Esophagus squamous epithelium (tissue), 5 donors: ENCODE measurements around the gene RIN3. TPM values are rescaled to one million over a fixed set of nuclear protein-coding genes. Genes with fewer than 3 reads are reported as not detected.

Experiments used
- DNase-seq: peaks from one replicate; lab custom pipeline; 2025; lab: John Stamatoyannopoulos, UW
- H3K27ac ChIP-seq, 4 donors: fragments of 200-600 bp; sonication (generic); one replicate each; pipeline ENCODE4 v1.5.1; 2016 to 2019; ENCODE audit warnings: mild to moderate bottlenecking in 1 of 4
- H3K27me3 ChIP-seq, 4 donors: fragments of 200-600 bp; sonication (generic); 1 replicate in 3 of 4; 2 replicates in 1 of 4; pipeline versions ENCODE4 v1.5.1 to v1.6.0; 2017 to 2021; ENCODE audit warnings: antibody characterized with exemption in 1 of 4
- H3K36me3 ChIP-seq, 3 donors: fragments of 200-600 bp; sonication (generic); one replicate each; pipeline ENCODE4 v1.5.1; 2016 to 2019
- H3K4me1 ChIP-seq, 3 donors: fragments of 200-600 bp; sonication (generic); one replicate each; pipeline ENCODE4 v1.5.1; 2017 to 2019
- H3K4me3 ChIP-seq, 4 donors: fragments of 200-600 bp; sonication (generic); 1 replicate in 3 of 4; 2 replicates in 1 of 4; pipeline ENCODE4 v1.5.1; 2016 to 2019; ENCODE audit warnings: mild to moderate bottlenecking in 2 of 4, moderate library complexity in 1 of 4
- H3K9me3 ChIP-seq, 3 donors: fragments of 200-600 bp; sonication (generic); one replicate each; pipeline ENCODE4 v1.5.1; 2016 to 2019
- POLR2A ChIP-seq, 4 donors: fragments of 450-650 bp; IDR thresholded peaks; one replicate each; pipeline ENCODE4 v1.6.1; 2017; ENCODE audit warnings: antibody characterized with exemption in 4 of 4, mild to moderate bottlenecking in 4 of 4, moderate library complexity in 3 of 4
- WGBS, 2 donors: methylation state at CpG; one replicate each; pipeline ENCODE4 v1.1.5; 2018; 5-methylcytosine and 5-hydroxymethylcytosine counted together
- intact Hi-C: fragments of 100-400 bp; cut with DNase I; formaldehyde crosslinking; loops from one replicate; pipeline ENCODE4 v1.15.0; 2022
- total RNA-seq, 4 donors: library from RNA; depleted of rRNA; stranded (reverse); fragments of >200 nt; gene quantifications; one replicate each; pipeline ENCODE4 v1.1.0, GENCODE V29; 2016
- TF ChIP-seq, protein P1 (sequence below), 6 experiments: fragments of 450-650 bp in 4 of 6; fragments of 200-600 bp in 2 of 6; sonication (generic) in 2 of 6; IDR thresholded peaks; one replicate each; pipeline ENCODE4 v1.5.1; 2016 to 2019; ENCODE audit warnings: antibody characterized with exemption in 6 of 6, mild to moderate bottlenecking in 4 of 6, moderate library complexity in 4 of 6
- donor health status: DM: yes; HTN: yes; CAD: no.

RIN3 gene
- total RNA-seq, 4 donors from 2014 or later = 1.9 to 9.7 (median 4.4) TPM

DNA sequence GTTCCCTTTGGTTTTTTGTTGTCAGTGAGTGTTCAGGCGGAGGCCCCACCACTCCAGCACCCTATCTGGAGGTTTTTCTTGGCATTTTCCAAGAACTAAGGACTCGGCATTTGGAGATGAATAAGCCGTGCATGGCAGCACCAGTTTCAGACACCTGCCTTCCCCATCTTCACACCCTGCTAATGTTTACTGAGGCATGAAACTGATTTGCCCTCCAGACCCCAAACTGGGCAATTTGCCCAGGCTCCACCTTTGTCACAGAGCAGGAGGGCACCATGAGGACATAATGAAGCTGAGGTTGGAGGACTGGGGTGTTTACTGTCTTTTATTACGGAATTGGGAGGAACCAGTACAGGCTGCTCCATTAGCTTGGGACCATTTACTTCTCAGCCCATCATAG is 121.5 kb downstream of the RIN3 start:
- TF ChIP-seq, protein P1, sequence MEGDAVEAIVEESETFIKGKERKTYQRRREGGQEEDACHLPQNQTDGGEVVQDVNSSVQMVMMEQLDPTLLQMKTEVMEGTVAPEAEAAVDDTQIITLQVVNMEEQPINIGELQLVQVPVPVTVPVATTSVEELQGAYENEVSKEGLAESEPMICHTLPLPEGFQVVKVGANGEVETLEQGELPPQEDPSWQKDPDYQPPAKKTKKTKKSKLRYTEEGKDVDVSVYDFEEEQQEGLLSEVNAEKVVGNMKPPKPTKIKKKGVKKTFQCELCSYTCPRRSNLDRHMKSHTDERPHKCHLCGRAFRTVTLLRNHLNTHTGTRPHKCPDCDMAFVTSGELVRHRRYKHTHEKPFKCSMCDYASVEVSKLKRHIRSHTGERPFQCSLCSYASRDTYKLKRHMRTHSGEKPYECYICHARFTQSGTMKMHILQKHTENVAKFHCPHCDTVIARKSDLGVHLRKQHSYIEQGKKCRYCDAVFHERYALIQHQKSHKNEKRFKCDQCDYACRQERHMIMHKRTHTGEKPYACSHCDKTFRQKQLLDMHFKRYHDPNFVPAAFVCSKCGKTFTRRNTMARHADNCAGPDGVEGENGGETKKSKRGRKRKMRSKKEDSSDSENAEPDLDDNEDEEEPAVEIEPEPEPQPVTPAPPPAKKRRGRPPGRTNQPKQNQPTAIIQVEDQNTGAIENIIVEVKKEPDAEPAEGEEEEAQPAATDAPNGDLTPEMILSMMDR (IDR thresholded peaks at IDR 0.05) = no peak
- no peak for TF ChIP-seq POLR2A (IDR thresholded peaks at IDR 0.05)
- intact Hi-C loops = no loop called here
- WGBS, 2 donors = 86 to 95% methylated on average over 3 to 4 of the region's 4 CpGs
- H3K27me3 ChIP-seq = no peaks in the 10 kb centered on the region
- H3K4me1 ChIP-seq = peaks cover 0 to 7% (median 0%) of the 10 kb centered on the region in 3 donors
- no peak overlapping the region for H3K27ac ChIP-seq
- no peak overlapping the region for H3K4me3 ChIP-seq
- no peak for DNase-seq
- no peaks in the 10 kb centered on the region for H3K36me3 ChIP-seq
- no peaks in the 10 kb centered on the region for H3K9me3 ChIP-seq

DNA sequence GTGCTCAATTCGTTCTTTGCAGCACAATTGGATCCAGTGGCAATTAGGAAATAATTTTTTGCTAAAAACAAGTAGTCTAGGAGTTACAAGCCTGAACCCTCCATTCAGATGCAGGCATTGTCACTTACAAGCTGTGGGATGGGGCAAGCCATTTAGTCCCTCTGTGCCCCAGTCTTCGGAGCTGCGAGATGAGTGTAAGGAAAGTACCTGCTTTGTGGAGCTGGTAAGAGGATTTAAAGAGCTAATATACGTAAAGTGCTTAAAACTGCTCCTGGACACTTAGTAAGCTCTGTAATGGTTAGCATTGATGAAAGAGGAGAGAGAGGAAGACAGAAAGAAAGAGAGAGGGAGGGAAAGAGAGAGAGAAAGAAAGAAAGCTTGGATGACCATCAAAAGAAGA is 122.3 kb downstream of the RIN3 start:
- Histone ChIP-seq H3K9me3 (no peaks in the 10 kb centered on the region), H3K27ac (no peak overlapping the region), H3K4me1 (peaks cover 0 to 7% (median 0%) of the 10 kb centered on the region in 3 donors), H3K27me3 (no peaks in the 10 kb centered on the region), H3K4me3 (no peak overlapping the region), H3K36me3 (no peaks in the 10 kb centered on the region)
- intact Hi-C loops = no loop called here
- no peak for TF ChIP-seq POLR2A (IDR thresholded peaks at IDR 0.05)
- TF ChIP-seq, protein P1 (IDR thresholded peaks at IDR 0.05) = no peak
- no peak for DNase-seq
- WGBS, 2 donors = 89 to 90% methylated on average over 4 of the region's 4 CpGs

DNA sequence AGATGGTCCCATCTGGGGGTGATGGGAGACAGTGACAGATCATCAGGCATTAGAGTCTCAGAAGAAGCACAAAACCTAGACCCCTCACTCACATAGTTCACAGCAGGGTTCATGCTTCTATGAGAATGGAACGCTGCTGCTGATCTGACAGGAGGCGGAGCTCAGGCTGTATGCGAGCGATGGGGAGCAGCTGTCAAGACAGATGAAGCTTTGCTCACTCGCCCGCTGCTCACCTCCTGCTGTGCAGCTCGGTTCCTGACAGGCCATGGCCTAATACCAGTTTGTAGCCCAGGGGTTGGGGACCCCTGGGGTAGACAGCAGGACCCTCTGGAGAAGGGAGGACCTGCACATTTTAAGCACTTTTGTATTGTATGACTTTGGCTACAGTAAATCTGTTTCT is 123.6 kb downstream of the RIN3 start:
- Histone ChIP-seq H3K36me3 (peaks cover 0 to 13% (median 0%) of the 10 kb centered on the region in 3 donors), H3K4me1 (peaks cover 0 to 7% (median 0%) of the 10 kb centered on the region in 3 donors), H3K27ac (no peak overlapping the region), H3K9me3 (no peaks in the 10 kb centered on the region), H3K4me3 (no peak overlapping the region), H3K27me3 (no peaks in the 10 kb centered on the region)
- DNase-seq = no peak
- no peak for TF ChIP-seq POLR2A (IDR thresholded peaks at IDR 0.05)
- TF ChIP-seq, protein P1 (IDR thresholded peaks at IDR 0.05) = no peak
- intact Hi-C loops = no loop called here
- WGBS, 2 donors = 30 to 62% methylated on average over 4 to 6 of the region's 7 CpGs

DNA sequence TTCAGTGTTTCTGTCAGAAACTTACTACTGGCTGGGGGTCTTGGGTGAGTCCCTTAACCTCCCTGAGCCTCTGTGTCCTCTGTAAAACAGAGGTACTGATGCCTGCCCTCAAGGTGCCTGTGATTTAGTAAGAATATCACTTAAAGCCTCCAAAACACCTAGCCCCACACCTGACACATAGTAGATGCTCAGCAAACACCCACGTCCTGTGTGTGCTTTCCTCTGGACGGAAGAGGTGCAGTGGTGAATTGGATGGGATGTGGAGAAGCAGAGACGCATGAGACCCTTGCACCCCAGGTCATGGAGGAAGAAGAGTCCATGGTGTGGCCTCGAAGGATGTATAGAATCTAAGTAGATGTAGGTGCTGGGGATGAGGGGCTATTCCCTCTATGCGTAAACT is 124.3 kb downstream of the RIN3 start:
- DNase-seq = no peak
- peaks cover 0 to 6% (median 0%) of the 10 kb centered on the region in 3 donors for H3K4me1 ChIP-seq
- intact Hi-C loops = no loop called here
- no peak overlapping the region for H3K27ac ChIP-seq
- H3K9me3 ChIP-seq = no peaks in the 10 kb centered on the region
- no peak overlapping the region for H3K4me3 ChIP-seq
- 86 to 87% methylated on average over 3 of the region's 5 CpGs for WGBS, 2 donors
- TF ChIP-seq, protein P1 (IDR thresholded peaks at IDR 0.05) = no peak
- no peak for TF ChIP-seq POLR2A (IDR thresholded peaks at IDR 0.05)
- peaks cover 0 to 19% (median 0%) of the 10 kb centered on the region in 3 donors for H3K36me3 ChIP-seq
- no peaks in the 10 kb centered on the region for H3K27me3 ChIP-seq

DNA sequence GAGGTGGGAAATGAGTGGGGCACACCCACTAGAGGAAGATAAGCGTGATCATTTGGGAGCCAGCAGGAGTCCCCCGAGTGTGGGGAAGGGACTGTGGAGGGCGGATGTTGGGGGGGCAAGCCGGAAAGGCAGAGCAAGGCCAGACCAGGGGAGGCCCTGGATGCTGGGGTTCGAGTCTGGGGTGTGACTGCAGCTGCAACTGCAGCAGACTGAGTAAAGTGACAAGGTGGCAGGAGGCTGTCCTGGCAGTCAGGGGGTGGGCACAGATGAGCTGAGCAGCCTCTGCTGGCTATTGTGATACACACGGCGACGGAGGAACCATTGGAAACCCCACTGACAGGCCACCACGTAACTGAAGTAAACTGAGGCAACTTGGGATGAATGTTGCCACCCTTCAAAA is 124.7 kb downstream of the RIN3 start:
- no peak for TF ChIP-seq POLR2A (IDR thresholded peaks at IDR 0.05)
- TF ChIP-seq, protein P1 (IDR thresholded peaks at IDR 0.05) = no peak
- 74 to 85% methylated on average over 9 of the region's 9 CpGs for WGBS, 2 donors
- no peak for DNase-seq
- Histone ChIP-seq H3K27ac (no peak overlapping the region), H3K4me3 (no peak overlapping the region), H3K27me3 (no peaks in the 10 kb centered on the region), H3K9me3 (no peaks in the 10 kb centered on the region), H3K4me1 (peaks cover 0 to 2% (median 0%) of the 10 kb centered on the region in 3 donors), H3K36me3 (peaks cover 0 to 19% (median 0%) of the 10 kb centered on the region in 3 donors)
- intact Hi-C loops = no loop called here
